Kidney (tissue), 14 donors: Measurements from ENCODE around the gene XAF1. TPM values are rescaled to one million over a fixed set of nuclear protein-coding genes. Genes with fewer than 3 reads are reported as not detected.
A peak's percentile ranks its signal among the peaks of the same experiment; 100 is the strongest.

Source experiments
- DNase-seq, 5 donors: peaks; one replicate each; pipeline ENCODE4 v3.0.0-alpha.2; 2013 to 2020
- FAIRE-seq: peaks from 2 replicates; lab custom pipeline; 2012; peaks lifted over from hg19 to GRCh38; lab: Jason Lieb, UNC
- H3K27ac ChIP-seq, 2 donors: one replicate each; pipeline ENCODE4 v1.7.0; 2013; ENCODE audit warnings: low read depth in 2 of 2, low read length in 2 of 2, inconsistent platforms in 1 of 2
- H3K27me3 ChIP-seq: one replicate; pipeline ENCODE4 v1.7.1; 2013; ENCODE audit warnings: low read length, inconsistent platforms; ENCODE audit not compliant: control insufficient read depth, insufficient read depth
- H3K36me3 ChIP-seq, 3 donors: one replicate each; pipeline versions ENCODE4 v1.7.0 to v1.7.1; 2013; ENCODE audit warnings: low read length in 3 of 3, control low read depth in 1 of 3, inconsistent platforms in 1 of 3; ENCODE audit not compliant: insufficient read depth in 3 of 3, control insufficient read depth in 2 of 3
- H3K4me1 ChIP-seq, 3 donors: one replicate each; pipeline versions ENCODE4 v1.7.0 to v1.7.1; 2013; ENCODE audit warnings: low read length in 3 of 3, inconsistent platforms in 1 of 3, low read depth in 1 of 3; ENCODE audit not compliant: control insufficient read depth in 2 of 3, insufficient read depth in 2 of 3
- H3K4me3 ChIP-seq, 3 donors: one replicate each; pipeline versions ENCODE4 v1.7.0 to v1.8.1; 2013; ENCODE audit warnings: low read length in 3 of 3, control low read depth in 1 of 3, inconsistent platforms in 1 of 3
- H3K9ac ChIP-seq, 3 donors: one replicate each; pipeline versions ENCODE4 v1.7.0 to v1.7.1; 2013; ENCODE audit warnings: low read length in 3 of 3, control low read depth in 1 of 3, inconsistent platforms in 1 of 3
- H3K9me3 ChIP-seq, 3 donors: one replicate each; pipeline versions ENCODE4 v1.7.0 to v1.7.1; 2013; ENCODE audit warnings: low read length in 3 of 3, control low read depth in 1 of 3, inconsistent platforms in 1 of 3; ENCODE audit not compliant: control insufficient read depth in 2 of 3, insufficient read depth in 1 of 3
- intact Hi-C: fragments of 100-400 bp; cut with DNase I; formaldehyde crosslinking; loops from one replicate; pipeline ENCODE4 v1.11.1; 2022
- polyA plus RNA-seq: library from polyadenylated mRNA; stranded (reverse); fragments of 350-450 nt; fragmentation: Illumina TruSeq; extraction: RNeasy Lipid Tissue Mini Kit (QIAGEN cat#74804); gene quantifications from one replicate; pipeline ENCODE4 v1.2.3, GENCODE V29; 2014; ENCODE audit warnings: low read depth, low replicate concordance; ENCODE audit not compliant: insufficient read depth
- total RNA-seq: library from RNA; stranded (reverse); fragmentation: NEBNext Ultra II Directional; extraction: Animal tissue kit (Norgen Biotek cat#: 25700); gene quantifications from one replicate; pipeline ENCODE4 v1.2.1, GENCODE V29; 2021
- TF ChIP-seq, protein P1 (sequence below): IDR thresholded peaks from 3 replicates; pipeline ENCODE4 v1.5.1; 2012; ENCODE audit warnings: mild to moderate bottlenecking, moderate library complexity, borderline replicate concordance; ENCODE audit not compliant: insufficient read depth; ENCODE audit errors: extremely low read depth
- donor health status: control.
- donor health status: control.
- donor health status: control.
- donor health status: control.
- donor health status: control.
- donor health status: DM: yes; HTN: yes; CAD: no.
- donor health status: Normal renal cell carcinoma (clear cell type).

XAF1 gene
- total and polyA plus RNA-seq, 2 donors from 2014 or later: 7.9 to 35.3 TPM

DNA sequence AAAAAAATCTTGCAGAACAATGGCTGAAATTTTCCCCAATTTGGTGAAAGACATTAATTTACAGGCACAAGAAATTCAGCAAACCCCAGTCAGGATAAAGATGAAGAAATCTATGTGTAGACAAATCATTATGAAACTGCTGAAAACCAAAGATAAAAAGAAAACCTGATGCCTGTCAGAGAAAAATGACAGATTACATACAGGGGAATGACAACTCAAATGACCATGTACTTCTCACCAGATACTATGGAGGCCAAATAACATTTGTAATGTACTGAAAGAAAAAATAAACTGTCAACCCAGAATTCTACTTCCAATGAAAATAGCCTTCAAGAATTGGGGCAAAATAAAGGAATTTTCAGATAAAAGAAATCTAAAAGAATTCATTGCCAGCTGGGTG is 7.2 kb upstream of the XAF1 start:
- FAIRE-seq (no peak), DNase-seq (no peak)
- Histone ChIP-seq H3K36me3 (no peaks in the 10 kb centered on the region), H3K9ac (no peak overlapping the region), H3K9me3 (no peaks in the 10 kb centered on the region), H3K4me3 (no peak overlapping the region), H3K27me3 (no peaks in the 10 kb centered on the region), H3K27ac (no peak overlapping the region), H3K4me1 (peaks cover 0 to 6% (median 0%) of the 10 kb centered on the region in 3 donors)
- TF ChIP-seq, protein P1, sequence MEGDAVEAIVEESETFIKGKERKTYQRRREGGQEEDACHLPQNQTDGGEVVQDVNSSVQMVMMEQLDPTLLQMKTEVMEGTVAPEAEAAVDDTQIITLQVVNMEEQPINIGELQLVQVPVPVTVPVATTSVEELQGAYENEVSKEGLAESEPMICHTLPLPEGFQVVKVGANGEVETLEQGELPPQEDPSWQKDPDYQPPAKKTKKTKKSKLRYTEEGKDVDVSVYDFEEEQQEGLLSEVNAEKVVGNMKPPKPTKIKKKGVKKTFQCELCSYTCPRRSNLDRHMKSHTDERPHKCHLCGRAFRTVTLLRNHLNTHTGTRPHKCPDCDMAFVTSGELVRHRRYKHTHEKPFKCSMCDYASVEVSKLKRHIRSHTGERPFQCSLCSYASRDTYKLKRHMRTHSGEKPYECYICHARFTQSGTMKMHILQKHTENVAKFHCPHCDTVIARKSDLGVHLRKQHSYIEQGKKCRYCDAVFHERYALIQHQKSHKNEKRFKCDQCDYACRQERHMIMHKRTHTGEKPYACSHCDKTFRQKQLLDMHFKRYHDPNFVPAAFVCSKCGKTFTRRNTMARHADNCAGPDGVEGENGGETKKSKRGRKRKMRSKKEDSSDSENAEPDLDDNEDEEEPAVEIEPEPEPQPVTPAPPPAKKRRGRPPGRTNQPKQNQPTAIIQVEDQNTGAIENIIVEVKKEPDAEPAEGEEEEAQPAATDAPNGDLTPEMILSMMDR: no peak
- intact Hi-C loops: no loop called here

DNA sequence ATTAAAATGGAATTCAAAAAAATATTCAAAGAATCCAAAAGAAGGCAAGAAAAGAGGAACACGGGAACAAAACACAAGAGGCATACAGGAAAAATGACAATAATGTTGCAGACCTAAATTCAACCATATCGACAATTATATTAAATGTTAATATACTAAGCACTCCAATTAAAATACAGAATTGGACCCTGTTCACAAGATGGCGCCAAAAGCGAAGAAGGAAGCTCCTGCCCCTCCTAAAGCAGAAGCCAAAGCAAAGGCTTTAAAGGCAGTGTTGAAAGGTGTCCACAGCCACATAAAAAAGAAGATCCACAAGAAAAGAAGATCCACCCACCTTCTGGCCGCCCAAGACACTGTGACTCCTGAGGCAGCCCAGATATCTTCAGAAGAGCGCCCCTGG is 6.3 kb upstream of the XAF1 start:
- H3K4me3 ChIP-seq: no peak overlapping the region
- intact Hi-C loops: no loop called here
- H3K27me3 ChIP-seq: no peaks in the 10 kb centered on the region
- TF ChIP-seq, protein P1: no peak
- H3K9ac ChIP-seq: no peak overlapping the region
- DNase-seq (no peak), FAIRE-seq (no peak)
- peaks cover 0 to 6% (median 0%) of the 10 kb centered on the region in 3 donors for H3K4me1 ChIP-seq
- no peaks in the 10 kb centered on the region for H3K9me3 ChIP-seq
- no peak overlapping the region for H3K27ac ChIP-seq
- H3K36me3 ChIP-seq: no peaks in the 10 kb centered on the region

DNA sequence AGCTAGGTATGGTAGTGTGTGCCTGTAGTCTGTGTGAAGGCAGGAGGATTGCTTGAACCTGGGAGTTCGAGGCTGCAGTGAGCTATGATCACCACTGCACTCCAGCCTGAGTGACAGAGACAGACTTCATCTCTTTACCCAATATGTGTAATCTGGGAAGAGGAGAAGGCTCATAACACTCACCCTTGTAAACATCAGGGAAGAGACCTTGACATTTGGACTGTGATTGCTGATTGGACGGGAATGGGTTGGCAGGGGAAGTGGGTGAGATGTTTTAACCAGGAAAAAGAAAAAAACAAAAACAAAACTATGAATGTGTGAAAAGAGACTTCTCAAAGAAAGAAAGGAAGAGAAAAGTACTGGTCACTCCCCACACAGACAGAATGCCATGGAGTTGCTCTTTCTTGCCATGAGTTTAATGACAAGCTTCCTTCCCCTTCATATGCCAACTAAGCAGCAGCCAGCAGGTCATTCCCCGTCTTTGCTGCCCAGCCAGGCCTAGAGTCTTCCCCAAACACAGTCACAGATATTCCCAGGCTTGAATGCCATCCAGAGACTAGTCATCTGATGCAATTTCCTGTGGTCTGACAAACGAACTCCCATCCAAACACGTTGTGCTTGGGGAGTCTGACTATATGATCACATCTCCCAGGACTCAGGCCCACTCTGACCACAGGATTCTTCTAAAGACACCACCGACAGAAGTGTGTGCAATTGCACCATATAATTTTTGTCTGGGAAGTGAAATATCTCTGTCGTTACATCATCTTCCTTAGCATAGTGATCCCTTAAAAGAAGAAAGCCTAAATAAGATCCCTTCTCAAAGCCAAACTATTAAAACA is 3.6 kb upstream of the XAF1 start:
- H3K36me3 ChIP-seq: no peaks in the 10 kb centered on the region
- H3K9me3 ChIP-seq: no peaks in the 10 kb centered on the region
- H3K27ac ChIP-seq: peak overlapping the region; percentile 39 to 90
- H3K27me3 ChIP-seq: no peaks in the 10 kb centered on the region
- no peak overlapping the region for H3K9ac ChIP-seq
- no peak for FAIRE-seq
- peaks cover 0 to 12% (median 0%) of the 10 kb centered on the region in 3 donors for H3K4me1 ChIP-seq
- DNase-seq: peak in 2 of 5 donors; percentile 2 to 41
- TF ChIP-seq, protein P1: no peak
- intact Hi-C loops: no loop called here
- H3K4me3 ChIP-seq: no peak overlapping the region
